Measurements from ENCODE around the gene GOSR1.

The GOSR1 gene

GRCh38 chr17:30576326-30576861, 99.2 kb downstream of the GOSR1 start:
- DNase-seq (ENCODE audit: low read depth) = no peak
